ENCODE data around the gene SPOCK1. TPM values are rescaled to one million over a fixed set of nuclear protein-coding genes. Genes with fewer than 3 reads are reported as not detected.

SPOCK1 gene
- total RNA-seq, 1 experiment from 2014 or later: 4.0 TPM

DNA sequence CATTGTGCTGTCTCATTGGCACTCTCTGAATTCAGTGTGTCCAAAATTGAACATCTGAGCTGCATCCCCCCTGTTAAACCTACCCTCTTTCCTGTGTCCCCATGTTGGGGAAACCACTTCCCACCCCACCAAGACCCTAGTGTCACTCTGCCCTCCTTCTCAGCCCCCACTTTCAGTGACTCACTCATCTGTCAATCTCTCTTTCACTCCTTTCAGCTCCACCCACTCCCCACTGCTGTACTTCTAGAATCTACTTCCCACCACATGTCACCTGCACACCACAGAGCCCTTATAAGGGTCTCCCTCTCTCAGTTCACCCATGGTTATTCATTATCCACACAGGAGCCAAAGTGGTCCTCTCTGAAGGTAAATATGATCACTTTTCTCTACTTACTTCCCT is 5.8 kb upstream of the SPOCK1 start:
- intact Hi-C loops (cut with micrococcal nuclease; ENCODE audit: unreplicated experiment): no loop called here
- Histone ChIP-seq H3K27ac (ENCODE audit: low read depth, low read length, poor library complexity, severe bottlenecking) (no peak overlapping the region), H3K27me3 (replicated peaks; ENCODE audit: insufficient read depth, low read depth, low read length, poor library complexity) (no peaks in the 10 kb centered on the region), H3K9me3 (ENCODE audit: low read depth, low read length, poor library complexity, severe bottlenecking) (no peaks in the 10 kb centered on the region), H3K4me1 (ENCODE audit: insufficient read depth, low read length, poor library complexity, severe bottlenecking) (no peaks in the 10 kb centered on the region), H3K4me3 (ENCODE audit: low read depth, low read length, poor library complexity, severe bottlenecking) (no peak overlapping the region), H3K36me3 (ENCODE audit: insufficient read depth, low read length, poor library complexity, severe bottlenecking) (no peaks in the 10 kb centered on the region)
- CTCF ChIA-PET: no interaction called here
- POLR2A ChIA-PET (ENCODE audit: low non-redundant PET): no interaction called here
- TF ChIP-seq, protein P1, sequence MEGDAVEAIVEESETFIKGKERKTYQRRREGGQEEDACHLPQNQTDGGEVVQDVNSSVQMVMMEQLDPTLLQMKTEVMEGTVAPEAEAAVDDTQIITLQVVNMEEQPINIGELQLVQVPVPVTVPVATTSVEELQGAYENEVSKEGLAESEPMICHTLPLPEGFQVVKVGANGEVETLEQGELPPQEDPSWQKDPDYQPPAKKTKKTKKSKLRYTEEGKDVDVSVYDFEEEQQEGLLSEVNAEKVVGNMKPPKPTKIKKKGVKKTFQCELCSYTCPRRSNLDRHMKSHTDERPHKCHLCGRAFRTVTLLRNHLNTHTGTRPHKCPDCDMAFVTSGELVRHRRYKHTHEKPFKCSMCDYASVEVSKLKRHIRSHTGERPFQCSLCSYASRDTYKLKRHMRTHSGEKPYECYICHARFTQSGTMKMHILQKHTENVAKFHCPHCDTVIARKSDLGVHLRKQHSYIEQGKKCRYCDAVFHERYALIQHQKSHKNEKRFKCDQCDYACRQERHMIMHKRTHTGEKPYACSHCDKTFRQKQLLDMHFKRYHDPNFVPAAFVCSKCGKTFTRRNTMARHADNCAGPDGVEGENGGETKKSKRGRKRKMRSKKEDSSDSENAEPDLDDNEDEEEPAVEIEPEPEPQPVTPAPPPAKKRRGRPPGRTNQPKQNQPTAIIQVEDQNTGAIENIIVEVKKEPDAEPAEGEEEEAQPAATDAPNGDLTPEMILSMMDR (conservative IDR thresholded peaks at IDR 0.05; ENCODE audit: low read depth, low read length): no peak
- no peak for TF ChIP-seq EZH2 (IDR thresholded peaks at IDR 0.05; ENCODE audit: borderline replicate concordance, low read depth, low read length, poor library complexity, severe bottlenecking)
- no peak for DNase-seq (ENCODE audit: low spot score)
- BruUV-seq (replicated peaks): no TSS peak

- H3K27ac ChIP-seq (ENCODE audit: low read depth, low read length, poor library complexity, severe bottlenecking): no peak overlapping the region
- TF ChIP-seq, protein P1 (conservative IDR thresholded peaks at IDR 0.05; ENCODE audit: low read depth, low read length): no peak
- no peak for TF ChIP-seq EZH2 (IDR thresholded peaks at IDR 0.05; ENCODE audit: borderline replicate concordance, low read depth, low read length, poor library complexity, severe bottlenecking)
- no peak for DNase-seq (ENCODE audit: low spot score)
- H3K36me3 ChIP-seq (ENCODE audit: insufficient read depth, low read length, poor library complexity, severe bottlenecking): no peaks in the 10 kb centered on the region
- ChIA-PET CTCF (no interaction called here), POLR2A (ENCODE audit: low non-redundant PET) (no interaction called here)
- peaks cover 4% of the 10 kb centered on the region for H3K4me1 ChIP-seq (ENCODE audit: insufficient read depth, low read length, poor library complexity, severe bottlenecking)
- H3K4me3 ChIP-seq (ENCODE audit: low read depth, low read length, poor library complexity, severe bottlenecking): no peak overlapping the region
- peaks cover 6% of the 10 kb centered on the region for H3K27me3 ChIP-seq (replicated peaks; ENCODE audit: insufficient read depth, low read depth, low read length, poor library complexity)
- intact Hi-C loops (cut with micrococcal nuclease; ENCODE audit: unreplicated experiment): no loop called here
- no TSS peak for BruUV-seq (replicated peaks)
- no peaks in the 10 kb centered on the region for H3K9me3 ChIP-seq (ENCODE audit: low read depth, low read length, poor library complexity, severe bottlenecking)
Measured at GRCh38 chr5:137503456-137503855, 4.3 kb upstream of the SPOCK1 start.

DNA sequence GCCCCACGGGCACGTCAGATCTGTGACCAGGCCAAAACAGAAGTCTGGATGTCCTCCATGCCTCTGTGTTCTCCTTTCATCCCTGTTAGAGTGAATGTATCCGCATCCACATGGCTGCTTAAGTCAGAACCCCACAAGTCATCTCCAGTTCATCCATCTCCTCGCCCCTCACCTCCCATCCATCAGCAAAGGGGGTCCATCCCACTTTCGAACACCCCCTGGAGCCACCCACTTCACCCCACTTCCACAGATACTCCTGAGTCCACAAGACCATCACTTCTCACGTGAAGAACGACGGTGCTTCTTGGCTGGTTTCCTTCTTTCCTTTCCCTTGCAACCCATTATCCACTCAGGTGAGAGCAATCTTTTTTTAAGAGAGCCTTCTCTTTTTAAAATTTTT is 3.5 kb upstream of the SPOCK1 start:
- no peak overlapping the region for H3K4me3 ChIP-seq (ENCODE audit: low read depth, low read length, poor library complexity, severe bottlenecking)
- H3K4me1 ChIP-seq (ENCODE audit: insufficient read depth, low read length, poor library complexity, severe bottlenecking): peaks cover 4% of the 10 kb centered on the region
- H3K27me3 ChIP-seq (replicated peaks; ENCODE audit: insufficient read depth, low read depth, low read length, poor library complexity): peaks cover 14% of the 10 kb centered on the region
- no peak overlapping the region for H3K27ac ChIP-seq (ENCODE audit: low read depth, low read length, poor library complexity, severe bottlenecking)
- POLR2A ChIA-PET (ENCODE audit: low non-redundant PET): no interaction called here
- intact Hi-C loops (cut with micrococcal nuclease; ENCODE audit: unreplicated experiment): no loop called here
- no TSS peak for BruUV-seq (replicated peaks)
- TF ChIP-seq, protein P1 (conservative IDR thresholded peaks at IDR 0.05; ENCODE audit: low read depth, low read length): no peak
- TF ChIP-seq EZH2 (IDR thresholded peaks at IDR 0.05; ENCODE audit: borderline replicate concordance, low read depth, low read length, poor library complexity, severe bottlenecking): no peak
- CTCF ChIA-PET: no interaction called here
- no peak for DNase-seq (ENCODE audit: low spot score)
- H3K9me3 ChIP-seq (ENCODE audit: low read depth, low read length, poor library complexity, severe bottlenecking): no peaks in the 10 kb centered on the region
- no peaks in the 10 kb centered on the region for H3K36me3 ChIP-seq (ENCODE audit: insufficient read depth, low read length, poor library complexity, severe bottlenecking)

All from A673 (cell line).